NCI-H345 treated with DMSO at 0.1 percent for 48 hours (cell line): ENCODE results near the gene NIT1.
"Not testable (repeated sequence)": the region's sequence is repeated elsewhere in the genome, so short reads cannot be mapped to it uniquely, and the experiment has no call there.

Experiments
- DNase-seq: peaks from one replicate; lab custom pipeline; 2025; ENCODE audit not compliant: unreplicated experiment; lab: John Stamatoyannopoulos, UW

NIT1 gene

GRCh38 chr1:161111527-161111926, 6.4 kb upstream of the NIT1 start:
- DNase-seq, result no peak

- no peak for DNase-seq
Measured at GRCh38 chr1:161113915-161114314, 4.0 kb upstream of the NIT1 start.

GRCh38 chr1:161114556-161114955, 3.3 kb upstream of the NIT1 start:
- no peak for DNase-seq

GRCh38 chr1:161115132-161115711, 2.7 kb upstream of the NIT1 start:
- DNase-seq, result no peak

- not testable (repeated sequence) for DNase-seq
Measured at GRCh38 chr1:161115961-161116360, 1.9 kb upstream of the NIT1 start.

GRCh38 chr1:161119092-161119903, 1.4 kb downstream of the NIT1 start:
- no peak for DNase-seq

GRCh38 chr1:161121042-161121650, 3.2 kb downstream of the NIT1 start:
- no peak for DNase-seq

GRCh38 chr1:161121834-161122233, 3.9 kb downstream of the NIT1 start:
- DNase-seq, result no peak

GRCh38 chr1:161122967-161123366, 5.1 kb downstream of the NIT1 start:
- DNase-seq, result no peak

GRCh38 chr1:161127649-161128048, 9.7 kb downstream of the NIT1 start:
- no peak for DNase-seq

- no peak for DNase-seq
Measured at GRCh38 chr1:161128591-161129420, 10.9 kb downstream of the NIT1 start.

GRCh38 chr1:161130266-161130665, 12.4 kb downstream of the NIT1 start:
- no peak for DNase-seq

GRCh38 chr1:161131523-161132409, 13.9 kb downstream of the NIT1 start:
- DNase-seq, result no peak

GRCh38 chr1:161132410-161133219, 14.7 kb downstream of the NIT1 start, which contains the start of gene DEDD:
Gene DEDD (minus strand): TSS chr1:161132667. CDS start chr1:161124462, 8,205 bp downstream.
- DNase-seq, result peak; percentile 93

- no peak for DNase-seq
Measured at GRCh38 chr1:161133220-161133740, 15.4 kb downstream of the NIT1 start.

GRCh38 chr1:161137881-161138280, 20.0 kb downstream of the NIT1 start:
- no peak for DNase-seq

- no peak for DNase-seq
Measured at GRCh38 chr1:161138431-161138830, 20.5 kb downstream of the NIT1 start.

GRCh38 chr1:161139766-161140165, 21.9 kb downstream of the NIT1 start:
- no peak for DNase-seq

GRCh38 chr1:161140755-161141400, 23.0 kb downstream of the NIT1 start:
- DNase-seq, result no peak
